SK-N-MC (cell line): ENCODE results near the gene GPC5.

Experiments used
- EZH2 ChIP-seq: fragments of 200-600 bp; sonication (generic); IDR thresholded peaks from one replicate; pipeline ENCODE4 v1.6.1; 2017; ENCODE audit warnings: antibody characterized with exemption
- FOXP2 ChIP-seq: optimal IDR thresholded peaks from 2 replicates; pipeline ENCODE3; 2011; ENCODE audit warnings: mild to moderate bottlenecking, moderate library complexity; ENCODE audit not compliant: insufficient read depth; ENCODE audit errors: extremely low read length, control extremely low read depth
- POLR2AphosphoS5 ChIP-seq: IDR thresholded peaks from 2 replicates; pipeline ENCODE4 v1.6.1; 2012; ENCODE audit warnings: mild to moderate bottlenecking, low read depth, low read length, borderline replicate concordance

- TF ChIP-seq EZH2: no peak
- no peak for TF ChIP-seq POLR2AphosphoS5
- no peak for TF ChIP-seq FOXP2
These were observed 1085.5 kb downstream of the GPC5 start for GRCh38 chr13:92483894-92484293.
